Caki2 (cell line): ENCODE data around the gene JOSD1. TPM values are rescaled to one million over a fixed set of nuclear protein-coding genes. Genes with fewer than 3 reads are reported as not detected.
A peak's percentile ranks its signal among the peaks of the same experiment; 100 is the strongest.

Experiments
- DNase-seq: peaks from one replicate; pipeline ENCODE4 v3.0.0-alpha.2; 2015; ENCODE audit warnings: low read depth
- in situ Hi-C: cut with HindIII; loops from 2 replicates; pipeline ENCODE4 v1.10.0; 2016; ENCODE audit warnings: low sequenced_read_pairs, low pct_unique_long_range_greater_than_20kb, mixed read lengths
- total RNA-seq: library from RNA; depleted of rRNA; stranded (reverse); fragments of >200 nt; shearing (Covaris generic); gene quantifications from 2 replicates; pipeline ENCODE4 v1.2.3, GENCODE V29; 2014; ENCODE audit warnings: low replicate concordance

Gene JOSD1
- total RNA-seq, 1 experiment from 2014 or later: 88.1 TPM

- DNase-seq: peak; percentile 74
Observed at GRCh38 chr22:38718414-38718813, 17.7 kb upstream of the JOSD1 start.

DNA sequence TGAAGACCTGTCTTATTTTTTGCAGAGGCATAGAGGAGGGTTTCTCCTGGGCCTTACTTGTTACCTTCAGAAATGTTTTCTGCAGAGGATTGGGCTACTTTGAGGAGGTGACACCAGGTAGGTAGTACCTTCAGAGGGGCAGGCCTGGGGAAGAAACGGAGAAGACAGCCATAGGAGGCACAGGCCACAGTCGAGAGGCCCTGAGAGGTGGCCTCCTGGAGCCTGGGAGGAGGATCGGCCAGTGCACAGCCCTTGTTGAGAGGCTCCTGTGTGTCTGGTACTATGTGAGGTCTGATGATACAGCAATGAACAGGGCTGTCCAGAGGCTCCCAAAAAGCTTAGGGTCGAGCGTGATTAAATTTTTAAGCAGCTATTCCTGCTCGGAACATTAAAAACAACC is 16.5 kb upstream of the JOSD1 start:
- in situ Hi-C loops: no loop called here
- DNase-seq: no peak

More at GRCh38 chr22:38718414-38718813, 17.7 kb upstream of the JOSD1 start:
- in situ Hi-C loops: no loop called here

DNA sequence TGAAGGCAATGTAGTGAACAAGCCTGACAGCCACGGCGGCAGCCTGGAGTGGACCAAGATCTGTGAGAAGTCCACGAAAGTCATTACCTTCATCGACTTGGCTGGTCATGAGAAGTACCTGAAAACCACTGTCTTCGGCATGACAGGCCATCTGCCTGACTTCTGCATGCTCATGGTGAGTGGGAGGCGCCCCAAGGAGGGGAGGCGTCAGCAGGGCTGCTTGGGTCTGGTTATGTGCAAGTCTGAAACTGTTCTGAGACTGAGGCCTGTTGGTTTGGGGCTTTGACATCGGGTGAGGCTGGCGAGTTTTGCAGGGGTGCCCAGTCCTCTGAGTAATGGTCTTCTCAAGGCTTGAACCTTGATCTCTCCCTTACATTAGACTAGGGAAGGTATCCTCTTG is 16.1 kb upstream of the JOSD1 start:
- in situ Hi-C loops: no loop called here
- DNase-seq: no peak

GRCh38 chr22:38716271-38716670 is 15.5 kb upstream of the JOSD1 start:
- in situ Hi-C loops: no loop called here
- DNase-seq: no peak

- in situ Hi-C loops: no loop called here
- no peak for DNase-seq
Observed at GRCh38 chr22:38715852-38716251, 15.1 kb upstream of the JOSD1 start.

- DNase-seq: no peak
- in situ Hi-C loops: no loop called here
Observed at GRCh38 chr22:38715176-38715764, 14.5 kb upstream of the JOSD1 start.

DNA sequence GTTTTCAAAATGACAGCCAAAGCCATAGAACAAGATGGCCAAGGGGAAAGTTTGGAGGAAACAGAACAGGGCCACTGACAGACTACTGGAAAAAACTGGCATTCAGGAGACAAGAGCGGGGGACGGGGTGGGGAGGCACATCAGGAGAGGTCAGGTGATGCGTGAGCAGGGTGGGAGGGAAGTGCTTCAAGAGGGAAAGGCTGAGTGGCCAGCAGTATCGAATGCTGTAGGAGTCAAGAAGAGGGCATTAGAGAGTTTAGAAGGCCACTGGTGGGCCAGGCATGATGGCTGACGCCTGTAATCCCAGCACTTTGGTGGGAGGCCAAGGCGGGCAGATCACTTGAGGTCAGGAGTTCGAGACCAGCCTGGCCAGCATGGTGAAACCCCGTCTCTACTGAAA is 13.2 kb upstream of the JOSD1 start:
- in situ Hi-C loops: no loop called here

DNA sequence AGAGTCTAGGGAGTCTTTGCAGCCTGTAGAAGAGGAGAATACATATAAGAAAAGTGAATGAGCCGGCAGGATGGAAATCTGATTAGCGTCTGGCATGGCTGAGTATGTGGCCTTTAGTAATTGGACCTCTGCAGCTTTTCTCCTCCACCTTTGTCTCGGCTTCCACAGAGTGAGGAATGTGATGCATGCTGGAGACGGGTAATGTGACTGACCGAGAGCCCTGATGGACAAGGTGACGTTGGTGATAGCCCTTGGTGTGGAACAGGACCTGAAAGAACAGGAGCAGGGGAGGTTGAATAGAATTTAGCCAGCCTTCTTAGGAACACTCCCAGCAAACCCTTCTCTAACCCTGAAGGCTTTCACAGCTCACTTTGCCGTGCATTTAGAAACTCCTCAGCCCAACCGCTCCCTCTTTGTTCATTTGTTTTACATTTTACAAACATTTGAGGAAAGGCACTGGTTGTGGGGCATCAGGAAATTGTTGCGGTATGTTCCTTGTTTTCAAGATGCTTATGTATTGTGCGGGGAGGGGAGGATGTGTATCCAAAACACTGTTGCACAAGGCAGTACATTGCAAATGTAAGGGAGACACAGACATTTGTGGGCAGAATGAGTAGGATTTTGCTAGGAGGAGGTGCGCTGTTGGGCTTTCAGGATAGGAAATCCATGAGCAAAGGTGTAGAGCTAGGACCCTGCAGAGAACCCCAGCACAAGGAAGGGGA is 11.9 kb upstream of the JOSD1 start:
- in situ Hi-C loops: no loop called here
- DNase-seq: no peak

More for the DNA sequence above, 13.2 kb upstream of the JOSD1 start:
- DNase-seq: no peak

GRCh38 chr22:38710866-38711265 is 10.1 kb upstream of the JOSD1 start:
- in situ Hi-C loops: no loop called here
- no peak for DNase-seq

GRCh38 chr22:38710351-38710750 is 9.6 kb upstream of the JOSD1 start:
- in situ Hi-C loops: no loop called here

DNA sequence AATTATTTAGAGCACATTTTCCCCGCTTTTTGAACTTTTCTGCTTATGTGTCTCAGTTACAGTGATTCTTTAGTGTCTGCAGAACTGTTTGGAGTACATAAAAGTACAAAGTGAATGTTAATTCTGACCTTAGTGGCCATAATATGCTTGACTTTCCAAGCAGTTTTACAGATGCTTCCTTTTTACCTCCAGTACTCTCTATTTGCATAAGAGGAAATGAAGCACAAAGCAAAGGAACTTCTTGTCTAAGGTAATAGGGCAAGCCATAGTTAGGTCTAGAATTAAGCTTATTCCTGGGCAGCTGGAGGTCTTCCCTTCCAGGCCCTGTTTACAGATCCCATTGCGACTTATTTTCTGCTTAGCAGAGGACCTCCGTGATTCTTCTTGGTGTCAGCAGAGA is 8.6 kb upstream of the JOSD1 start:
- no peak for DNase-seq

More at GRCh38 chr22:38710351-38710750, 9.6 kb upstream of the JOSD1 start:
- DNase-seq: no peak

GRCh38 chr22:38707984-38708383 is 7.2 kb upstream of the JOSD1 start:
- in situ Hi-C loops: no loop called here
- no peak for DNase-seq

More for the DNA sequence above, 8.6 kb upstream of the JOSD1 start:
- in situ Hi-C loops: no loop called here

- DNase-seq: peak; percentile 31
- in situ Hi-C loops: no loop called here
Observed at GRCh38 chr22:38707346-38707745, 6.6 kb upstream of the JOSD1 start.

- DNase-seq: no peak
- in situ Hi-C loops: no loop called here
Observed at GRCh38 chr22:38706901-38707195, 6.1 kb upstream of the JOSD1 start.

- peak; percentile 37 for DNase-seq
- in situ Hi-C loops: no loop called here
Observed at GRCh38 chr22:38706101-38706900, 5.6 kb upstream of the JOSD1 start.

DNA sequence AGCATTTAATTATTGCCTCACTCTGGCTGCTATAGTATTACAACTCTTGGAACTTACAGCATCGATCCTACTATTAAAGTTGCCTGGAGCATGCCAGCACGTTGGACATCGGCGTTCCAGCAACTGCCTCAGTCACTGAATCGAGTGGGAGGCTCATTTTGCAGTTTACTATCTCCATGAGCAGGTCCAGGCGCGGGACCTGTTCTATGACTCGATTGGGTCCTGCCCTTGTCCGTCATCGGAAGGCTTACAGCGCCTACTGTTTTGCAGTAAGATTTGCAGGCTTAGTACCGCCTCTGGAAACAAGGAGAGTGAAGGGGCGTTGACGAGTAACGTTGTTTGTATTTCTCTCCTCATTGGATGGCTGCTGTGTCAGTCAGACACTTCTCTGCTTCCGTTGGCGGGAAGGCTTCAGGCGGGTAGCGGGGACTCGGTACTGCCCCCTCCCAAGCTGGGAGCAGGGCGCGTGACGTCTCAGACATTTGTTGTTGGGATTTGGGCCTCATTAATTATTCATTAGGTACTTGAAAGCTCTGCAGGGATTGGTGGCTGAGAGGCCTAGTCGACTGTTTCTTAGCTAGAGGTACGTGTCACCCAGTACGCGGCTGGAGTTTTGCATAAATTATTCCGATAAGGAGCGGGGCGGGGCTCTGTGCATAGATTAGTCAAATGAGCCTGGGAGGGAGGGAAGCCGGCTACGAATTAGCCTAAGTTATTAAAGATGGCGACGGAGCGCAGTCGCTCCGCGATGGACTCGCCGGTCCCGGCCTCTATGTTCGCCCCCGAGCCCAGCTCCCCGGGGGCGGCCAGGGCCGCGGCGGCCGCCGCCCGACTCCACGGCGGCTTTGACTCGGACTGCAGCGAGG is 4.7 kb upstream of the JOSD1 start, which contains the start of gene GTPBP1:
Gene GTPBP1, plus strand, starts transcription at position 710 of the 866 bp plus-strand sequence. Its CDS starts 12 bp downstream, at position 722.
- in situ Hi-C loops: no loop called here

GRCh38 chr22:38704654-38705234 is 4.0 kb upstream of the JOSD1 start:
- in situ Hi-C loops: no loop called here
- DNase-seq: no peak

More for the DNA sequence above, 4.7 kb upstream of the JOSD1 start, which contains the start of gene GTPBP1:
- DNase-seq: peak; percentile 100

GRCh38 chr22:38700270-38700788 is 414 bp downstream of the JOSD1 start:
- DNase-seq: no peak
- in situ Hi-C loops: no loop called here
